Activated CD8-positive, alpha-beta memory T cell treated with anti-CD3 and anti-CD28 coated beads for 4 hours (primary cell): ENCODE data around the gene CACNA2D1.

Experiments
- DNase-seq, 2 donors: peaks; one replicate each; pipeline ENCODE4 v3.0.0-alpha.2; 2020; ENCODE audit warnings: low read depth in 2 of 2

CACNA2D1 gene

DNA sequence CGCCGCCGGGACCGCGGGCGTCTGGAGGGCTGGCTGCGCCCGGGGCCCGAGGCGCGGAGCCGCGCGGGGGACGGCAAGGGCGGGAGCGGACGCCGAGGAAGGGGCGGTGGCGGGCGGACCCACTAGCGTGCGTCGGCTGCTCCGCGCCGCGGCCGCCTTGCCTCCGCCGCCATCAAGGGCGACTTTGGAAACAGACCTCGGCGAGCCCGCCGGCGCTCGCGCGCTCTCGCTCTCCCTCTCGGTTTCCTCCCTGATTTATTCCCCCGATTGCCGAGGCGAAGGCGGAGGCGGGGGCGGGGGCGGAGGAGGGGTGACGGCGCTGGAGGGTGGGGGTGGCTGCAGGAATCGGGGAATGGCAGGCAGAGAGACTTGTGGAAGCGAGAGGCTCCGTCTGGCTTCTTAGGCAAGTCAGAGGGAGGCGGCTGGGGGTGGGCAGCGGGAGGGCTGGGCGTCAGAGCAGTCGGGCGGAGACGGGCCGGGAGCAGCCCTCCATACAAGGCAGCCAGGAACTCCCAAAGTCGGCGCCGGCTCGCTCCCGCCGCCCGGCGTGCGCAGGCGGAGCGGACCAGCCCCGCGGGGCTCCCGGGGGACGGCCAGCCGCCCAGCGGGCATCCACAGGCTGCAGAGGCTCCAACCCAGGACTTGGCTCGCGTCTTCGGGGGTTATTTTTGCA, at the start of gene CACNA2D1:
Gene CACNA2D1, minus strand, starts transcription at position 231 of the 673 bp plus-strand sequence.
- DNase-seq: no peak

DNA sequence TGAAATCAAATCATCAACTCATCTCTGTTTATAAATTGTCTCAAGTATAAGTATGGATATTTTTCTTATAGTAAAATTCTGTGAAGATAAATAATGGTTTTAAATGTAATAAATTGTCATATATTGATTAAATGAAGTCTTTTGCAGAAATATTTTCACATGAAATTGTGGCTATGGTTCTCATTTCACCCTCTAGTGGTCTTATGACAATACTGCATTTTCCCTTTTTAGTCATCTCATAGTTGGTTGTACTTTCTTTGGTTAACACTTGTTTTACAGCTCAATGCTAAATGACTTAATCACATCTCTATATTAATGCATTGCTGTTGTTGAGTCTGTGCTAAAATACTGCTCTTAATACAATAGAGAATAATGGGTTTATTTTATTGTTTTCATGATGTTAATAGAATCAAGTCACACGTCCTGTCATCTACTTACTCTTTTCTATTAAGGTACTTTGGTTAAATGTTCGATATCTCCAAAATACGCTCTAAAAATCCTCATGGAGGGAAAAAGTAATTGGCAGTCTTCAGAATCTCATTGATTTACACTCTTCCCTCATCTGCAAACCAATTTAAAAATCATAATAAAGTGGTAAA, 38.0 kb upstream of the CACNA2D1 start:
- DNase-seq: no peak

DNA sequence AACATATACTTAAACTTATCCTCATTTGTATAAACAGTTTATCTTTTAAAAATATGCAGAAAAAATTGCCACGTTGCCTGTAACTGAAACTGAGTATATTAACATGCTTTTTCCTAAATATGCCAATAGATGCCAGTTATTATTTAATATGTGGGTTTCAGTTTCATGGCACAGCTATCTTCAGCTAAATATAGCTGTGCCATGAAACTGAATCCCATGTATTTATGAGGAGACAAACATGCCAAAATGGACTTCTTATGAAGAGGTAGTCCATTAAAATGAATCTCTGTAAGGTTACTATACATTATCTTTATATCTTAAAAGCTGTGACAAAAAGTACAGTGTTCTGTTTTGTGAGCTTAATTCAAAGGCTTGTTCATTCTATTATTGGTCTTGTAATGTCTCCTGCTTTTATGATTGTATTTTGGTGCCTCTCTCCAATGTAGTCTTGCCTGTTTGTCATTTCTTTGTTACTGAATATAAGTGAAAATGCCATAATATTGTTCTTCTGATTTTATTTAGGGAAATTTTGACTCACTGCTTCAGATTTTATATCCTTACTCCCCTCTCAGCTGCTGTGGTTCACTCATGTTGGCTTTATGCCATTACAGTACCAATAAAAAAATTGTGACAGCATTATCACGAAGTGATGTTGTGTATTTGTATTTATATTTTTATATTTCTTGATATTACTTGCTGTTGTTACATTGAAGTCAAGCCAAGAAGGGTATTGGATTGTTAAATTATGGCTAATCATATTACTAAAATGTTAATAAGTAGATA, 34.3 kb upstream of the CACNA2D1 start:
- DNase-seq: no peak

DNA sequence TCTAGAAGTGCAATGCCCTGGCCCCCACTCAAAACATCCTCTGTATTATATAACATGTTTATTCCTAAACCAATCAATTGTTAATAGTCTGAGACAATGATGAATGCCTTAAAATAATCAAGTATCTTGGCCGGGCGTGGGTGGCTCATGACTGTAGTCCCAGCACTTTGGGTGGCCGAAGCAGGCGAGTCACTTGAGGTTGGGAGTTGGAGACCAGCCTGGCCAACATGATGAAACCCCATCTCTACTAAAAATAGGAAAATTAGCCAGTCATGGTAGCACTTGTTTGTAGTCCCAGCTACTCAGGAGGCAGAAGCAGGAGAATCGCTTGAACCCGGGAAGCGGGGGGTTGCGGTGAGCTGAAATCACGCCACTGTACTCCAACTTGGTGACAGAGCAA, 29.4 kb upstream of the CACNA2D1 start:
- DNase-seq: no peak

DNA sequence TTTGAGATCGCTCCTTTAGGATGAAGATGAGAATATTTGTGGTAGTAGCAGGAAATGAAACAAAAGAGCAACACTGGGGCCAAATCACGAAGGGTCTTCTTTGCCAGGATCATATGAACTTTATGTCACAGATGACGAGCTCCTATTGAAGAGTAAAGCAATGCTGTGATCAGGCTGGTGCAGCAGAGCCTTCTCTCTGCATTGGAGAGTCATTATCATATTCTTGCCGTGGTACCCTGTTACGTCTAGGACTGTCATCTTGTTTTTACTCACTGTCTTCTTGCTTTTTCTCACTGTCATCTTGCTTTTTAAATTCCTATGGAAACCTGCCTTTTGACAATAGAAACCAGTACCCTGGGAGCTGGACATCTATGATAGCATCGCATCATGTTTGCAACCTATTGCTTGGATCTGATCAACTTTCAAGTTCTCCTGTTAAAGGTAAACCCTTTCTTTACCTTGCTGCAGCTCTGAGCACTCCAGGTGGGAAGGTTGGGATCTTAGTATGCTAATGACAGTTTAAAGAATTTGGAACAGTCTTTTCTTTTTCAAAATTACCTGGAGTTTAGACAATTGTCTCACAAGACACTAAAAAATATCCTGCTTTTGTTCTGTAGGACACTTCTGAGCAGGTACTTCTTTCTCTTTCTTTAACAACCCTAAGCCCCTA, 27.9 kb upstream of the CACNA2D1 start:
- DNase-seq: no peak

DNA sequence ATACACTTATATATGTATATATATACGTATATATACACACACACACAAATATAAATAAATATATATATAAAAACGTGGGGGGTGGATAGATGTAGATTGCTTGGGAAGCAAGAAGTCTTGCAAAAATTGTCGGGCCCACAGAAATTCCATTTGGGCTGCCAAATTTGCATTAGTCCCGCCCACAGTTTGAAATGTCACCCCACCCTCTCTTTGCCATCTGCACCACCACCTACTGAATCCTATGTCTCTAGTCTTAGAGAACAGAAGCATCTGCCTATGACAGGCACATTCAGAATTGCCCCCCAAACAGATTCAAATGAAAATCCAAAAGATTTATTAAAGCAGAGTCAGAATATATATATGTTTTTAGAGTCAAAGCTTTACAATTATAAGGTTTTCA, 25.6 kb upstream of the CACNA2D1 start:
- no peak for DNase-seq

DNA sequence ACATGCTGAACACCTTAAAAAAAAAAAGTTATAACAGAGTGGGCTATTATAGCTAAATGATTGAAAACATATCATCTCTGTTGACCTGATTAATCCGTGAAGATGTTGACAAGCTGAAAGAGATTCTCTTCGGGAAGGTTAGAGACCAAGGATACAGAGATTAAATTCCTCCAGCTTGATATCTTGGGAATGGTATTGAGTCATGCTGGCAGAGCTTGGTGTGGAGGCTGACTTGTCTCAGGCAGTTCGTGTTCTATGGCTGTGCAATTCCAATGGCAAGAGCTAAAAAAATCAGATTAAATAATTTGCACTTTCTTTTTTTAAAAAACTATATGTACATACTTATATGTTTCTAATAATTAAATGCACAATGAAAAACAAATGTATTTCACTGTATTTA, 24.9 kb upstream of the CACNA2D1 start:
- DNase-seq: no peak

DNA sequence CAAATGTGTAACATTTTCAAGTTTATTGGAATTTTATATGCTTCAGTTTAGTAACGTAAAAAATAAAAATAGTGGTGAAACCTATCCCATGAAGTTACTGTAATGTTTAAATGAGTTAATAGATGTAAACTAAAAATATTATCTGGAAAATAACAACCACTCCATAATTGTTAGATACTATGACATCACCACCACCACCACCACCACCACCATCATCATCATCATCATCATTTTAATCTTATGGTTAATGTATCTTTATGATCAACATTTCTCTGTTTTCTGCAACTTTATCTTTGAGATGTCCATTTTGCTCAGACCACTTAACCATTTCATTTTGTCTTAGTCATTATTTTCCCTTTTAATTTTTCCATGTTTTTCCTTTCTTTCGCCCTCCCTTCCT, 23.4 kb upstream of the CACNA2D1 start:
- no peak for DNase-seq

DNA sequence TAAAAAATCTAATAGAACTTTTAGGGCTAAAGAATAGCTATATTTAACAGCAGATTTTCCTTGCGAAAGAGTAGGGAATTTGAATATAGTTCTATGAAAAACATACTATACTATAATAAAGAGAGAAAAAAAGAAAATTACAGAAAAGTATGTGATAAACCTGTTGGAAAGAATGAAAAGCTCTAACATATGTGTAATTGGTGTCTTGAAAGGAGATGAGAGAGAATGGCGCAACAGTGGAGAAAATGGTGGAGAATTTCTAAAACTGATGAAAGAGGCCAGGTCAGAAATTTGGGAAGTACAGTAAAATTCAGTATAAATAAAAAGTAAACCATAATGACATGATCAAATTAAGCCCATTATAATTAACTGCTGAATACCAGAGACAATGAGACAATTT, 20.8 kb upstream of the CACNA2D1 start:
- DNase-seq: no peak

DNA sequence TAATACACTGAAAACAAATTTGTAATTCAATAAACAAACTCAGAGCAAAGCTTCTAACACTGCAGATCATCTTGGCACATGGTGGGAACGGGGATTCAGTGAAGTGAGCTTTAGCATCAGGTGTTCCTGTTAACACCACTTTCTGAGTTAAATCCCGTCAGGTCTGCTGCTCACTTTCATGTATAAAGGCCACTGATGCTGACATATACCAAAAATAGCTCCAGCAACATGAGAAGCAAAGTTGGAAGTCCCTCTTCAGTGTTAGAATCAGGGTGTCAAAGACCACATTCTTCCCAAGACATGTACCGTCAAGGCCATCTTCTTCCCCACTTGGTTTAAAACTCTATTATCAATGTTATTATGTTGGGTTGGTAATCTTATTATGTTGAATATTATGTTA, 11.7 kb upstream of the CACNA2D1 start:
- DNase-seq: no peak

DNA sequence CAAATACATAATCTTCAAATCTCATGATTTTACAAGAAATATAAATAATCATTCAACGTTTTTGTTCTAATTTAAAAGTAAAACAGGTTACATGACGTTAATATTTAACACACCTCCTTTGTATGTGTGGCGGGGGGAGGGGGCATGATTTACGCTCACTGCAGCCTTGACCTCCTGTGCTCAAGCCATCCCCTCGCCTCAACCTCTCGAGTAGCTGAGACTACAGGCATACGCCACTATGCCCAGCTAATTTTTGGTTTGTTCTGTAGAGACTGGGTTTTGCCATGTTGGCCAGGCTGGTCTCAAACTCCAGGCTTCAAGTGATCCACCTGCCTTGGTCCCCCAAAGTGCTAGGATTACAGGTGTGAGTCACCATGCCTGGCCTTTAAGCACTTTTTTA, 7.2 kb upstream of the CACNA2D1 start:
- DNase-seq: no peak

DNA sequence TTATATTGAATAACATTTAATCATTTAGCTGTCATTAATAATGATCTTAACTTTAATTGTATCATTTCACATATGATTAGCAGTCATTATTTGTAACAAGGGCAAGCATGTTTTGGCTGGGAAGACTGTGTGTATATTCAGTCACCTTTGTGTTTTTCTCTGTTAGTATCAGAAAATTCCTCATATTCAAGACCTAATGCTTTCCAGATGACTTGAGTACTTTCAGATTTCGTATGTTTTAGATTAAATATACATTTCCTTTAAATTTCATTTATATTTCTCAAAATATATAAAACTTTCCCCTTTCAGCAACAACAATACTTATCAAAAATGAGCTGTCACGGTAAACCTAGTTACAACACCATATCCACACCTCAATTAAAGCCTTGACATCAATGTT, 6.3 kb upstream of the CACNA2D1 start:
- DNase-seq: no peak

DNA sequence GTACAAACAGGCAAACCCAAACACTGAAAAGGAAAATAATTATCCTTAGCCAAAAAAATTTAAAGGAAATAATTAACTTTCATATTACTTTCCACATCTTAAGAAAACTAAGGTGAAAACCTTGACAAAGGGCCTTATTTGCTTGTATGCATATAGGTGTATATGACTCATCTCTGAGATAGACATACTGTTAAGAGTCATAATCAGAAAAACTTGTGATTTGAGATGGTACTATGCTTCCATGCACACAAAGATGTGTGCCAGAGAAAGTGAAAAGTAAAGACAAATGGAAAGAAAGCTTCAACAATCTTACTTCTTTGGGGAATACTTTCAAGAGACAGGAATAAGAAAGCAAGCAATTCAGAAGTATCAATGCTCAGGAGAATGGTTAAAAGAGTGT, 3.3 kb upstream of the CACNA2D1 start:
- no peak for DNase-seq

DNA sequence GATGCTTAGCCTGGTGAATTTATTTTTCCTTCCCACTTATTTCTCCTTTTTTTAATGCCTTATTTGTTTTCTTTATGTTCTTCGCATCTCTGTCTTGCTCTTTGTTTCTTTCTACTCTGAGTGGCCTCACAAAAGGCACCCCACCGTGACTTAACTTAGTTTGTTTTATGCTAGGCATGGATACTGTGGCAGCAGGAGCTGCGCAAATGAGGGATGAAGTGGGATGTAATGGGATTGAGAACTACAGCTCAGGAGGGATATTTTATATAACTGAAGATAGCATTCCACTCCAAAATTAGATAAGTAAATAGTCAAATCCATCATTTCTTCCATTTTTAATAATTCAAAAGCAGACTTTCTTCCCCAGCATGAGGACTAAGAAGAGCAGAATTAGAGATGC, 1.7 kb upstream of the CACNA2D1 start:
- no peak for DNase-seq

DNA sequence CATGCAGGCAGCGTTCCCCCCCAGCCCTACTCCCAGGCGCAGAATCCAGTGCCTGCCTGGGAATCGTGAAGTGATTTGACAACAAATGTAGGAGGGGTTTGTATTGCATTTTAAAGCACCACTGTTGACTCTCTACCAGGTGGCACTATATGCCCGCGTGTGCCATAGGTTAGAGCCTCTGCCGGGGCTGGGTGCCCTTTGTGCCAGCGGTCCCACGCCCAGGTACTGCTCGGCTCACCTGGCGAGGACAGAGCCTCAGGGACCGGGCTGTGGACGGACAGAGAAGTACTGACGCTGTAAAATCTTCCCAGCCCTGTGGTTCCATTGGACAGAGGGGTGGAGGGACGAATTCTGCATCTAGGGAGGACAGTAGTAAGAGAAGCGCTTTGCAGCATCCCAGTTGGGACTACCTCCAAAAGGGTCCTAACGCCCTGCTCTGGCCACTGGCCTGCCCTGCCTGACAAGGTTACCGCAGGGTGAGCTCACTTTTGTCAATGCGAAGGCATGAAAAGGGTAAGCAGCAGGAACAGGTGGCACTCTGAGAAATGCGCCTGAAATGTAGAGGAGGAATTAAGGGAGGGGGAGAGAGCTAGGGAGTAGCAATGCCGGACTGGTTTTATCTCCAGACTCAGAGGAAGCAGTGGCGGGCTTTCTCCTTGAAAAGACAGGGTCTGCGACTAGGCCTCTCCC, 788 bp upstream of the CACNA2D1 start:
- DNase-seq: no peak

DNA sequence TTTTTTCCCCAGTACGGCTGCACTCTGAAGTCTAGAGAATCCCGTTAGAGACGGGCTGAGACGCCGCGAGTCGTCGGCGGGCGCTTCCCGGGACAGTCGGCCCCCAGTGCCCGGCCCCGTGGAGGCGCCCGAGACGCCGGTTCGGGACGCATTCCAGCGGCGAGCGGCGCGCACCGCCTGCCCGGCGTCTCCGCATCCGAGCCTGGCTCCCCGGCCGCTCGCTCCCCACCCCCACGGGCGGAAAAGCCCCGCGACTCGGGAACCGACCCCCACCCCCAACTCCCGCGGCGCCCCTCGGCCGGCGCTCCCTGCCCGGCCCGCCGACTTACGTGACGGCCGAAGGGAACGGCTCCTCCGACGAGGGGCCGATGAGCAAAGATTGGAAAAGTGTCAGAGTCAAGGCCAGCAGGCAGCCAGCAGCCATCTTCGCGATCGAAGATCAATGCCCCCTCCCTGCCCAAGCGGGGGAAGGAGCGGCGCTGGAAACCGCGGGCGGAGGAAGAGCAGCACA, 486 bp downstream of the CACNA2D1 start:
- no peak for DNase-seq

DNA sequence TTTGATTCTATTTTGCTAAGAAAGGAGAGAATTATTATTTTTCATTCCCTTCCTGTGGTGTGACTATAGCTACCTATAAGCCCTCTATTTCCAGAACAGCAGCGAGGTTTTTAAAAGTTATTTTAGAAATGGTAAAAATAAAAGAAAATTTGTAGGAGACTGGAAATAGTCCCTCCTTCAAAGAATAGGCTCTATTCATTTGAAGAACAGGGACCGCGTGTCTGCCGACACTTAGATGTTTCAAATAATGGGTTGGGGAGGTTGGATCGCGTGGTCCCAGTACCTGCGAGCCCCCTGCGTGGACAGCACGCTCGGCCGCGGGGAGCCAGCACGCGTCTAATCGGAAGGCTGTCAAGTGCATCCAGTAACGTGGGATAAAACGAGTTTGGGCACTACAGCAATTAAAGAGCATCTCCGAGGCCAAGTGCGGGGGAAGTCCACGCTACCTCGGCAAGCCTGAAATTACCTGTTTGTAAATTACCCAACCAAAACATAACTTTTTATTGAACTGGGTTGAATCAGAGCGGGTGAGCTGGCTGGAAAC, 1.0 kb downstream of the CACNA2D1 start:
- no peak for DNase-seq

DNA sequence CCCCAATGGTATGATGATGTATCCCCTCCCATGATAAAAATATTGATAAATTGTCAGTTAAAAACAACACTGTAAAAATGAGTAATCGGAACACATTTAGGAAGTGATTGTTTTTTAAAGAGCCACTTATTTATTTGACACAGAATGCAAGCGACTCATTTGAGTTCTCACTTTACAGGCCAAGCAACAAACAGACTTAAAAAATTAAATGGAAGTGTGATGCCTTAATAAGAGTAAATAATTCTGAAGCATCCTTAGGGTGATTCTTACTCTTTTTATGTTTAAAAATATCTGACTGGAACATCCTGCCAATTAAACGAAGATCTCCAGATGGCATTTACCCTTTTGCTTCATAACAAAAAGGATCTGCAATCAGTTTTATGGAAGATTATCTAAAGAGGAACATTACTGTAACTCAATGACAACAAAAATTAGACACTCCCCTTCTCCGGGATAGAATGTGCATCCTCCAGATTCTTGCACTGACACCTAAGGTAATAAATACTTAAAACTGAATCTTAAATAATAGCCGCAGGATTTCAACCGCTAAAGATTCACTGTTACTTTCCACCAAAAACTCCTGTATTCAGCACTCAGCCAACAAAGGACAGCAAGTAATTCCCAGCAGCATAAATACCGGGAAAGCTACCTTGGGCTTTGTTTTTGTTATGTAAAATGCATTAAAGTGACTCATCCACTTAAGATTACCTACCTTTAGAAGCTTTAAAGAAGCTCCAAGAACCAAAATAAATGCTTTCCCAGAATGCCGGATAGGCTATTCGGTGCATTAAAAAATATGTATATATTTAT, 1.7 kb downstream of the CACNA2D1 start:
- no peak for DNase-seq

DNA sequence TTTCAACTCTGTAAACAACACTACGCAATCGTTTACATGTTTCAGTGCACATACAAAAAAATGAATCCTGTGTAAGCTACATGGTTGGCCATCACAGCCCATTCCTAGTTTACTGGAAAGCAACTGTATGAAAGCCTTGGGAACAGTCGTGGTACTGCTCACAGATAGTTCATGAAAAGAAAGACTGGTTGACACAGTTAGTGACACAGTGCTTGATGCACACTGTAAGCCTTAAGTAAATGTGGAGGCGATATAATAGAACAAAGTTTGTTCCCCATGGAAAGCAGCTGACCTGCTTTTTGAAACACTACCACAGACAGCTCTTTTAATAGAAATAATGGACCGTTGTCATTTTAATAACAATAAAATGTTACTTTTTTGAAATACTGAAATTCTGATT, 5.1 kb downstream of the CACNA2D1 start:
- no peak for DNase-seq

DNA sequence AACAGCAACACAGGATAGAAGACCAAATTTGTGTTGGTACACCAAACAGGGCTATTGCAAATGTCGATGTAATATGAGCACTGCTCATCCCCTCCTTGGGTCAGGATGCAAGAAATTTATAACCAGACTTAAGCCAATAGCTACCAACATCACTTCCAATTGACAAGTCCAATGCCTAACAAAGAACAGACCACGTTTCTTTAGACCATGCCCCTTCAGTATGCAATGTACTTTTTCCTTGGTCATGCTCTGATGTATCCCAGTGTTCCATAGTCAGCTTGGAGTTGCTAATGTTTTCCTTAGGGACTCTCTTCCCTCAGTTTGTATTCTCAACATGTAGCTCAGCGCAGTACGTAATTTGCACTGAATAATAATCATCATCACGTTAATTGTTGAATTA, 7.8 kb downstream of the CACNA2D1 start:
- DNase-seq: no peak
